B cell (primary cell): ENCODE measurements around the gene GDPD3. TPM values are rescaled to one million over a fixed set of nuclear protein-coding genes. Genes with fewer than 3 reads are reported as not detected.

Experiments used
- ATAC-seq: fragments of 200-7000 bp; cut with Tn5 transposase; one replicate; pipeline ENCODE4 v1.10.0; 2021; ENCODE audit warnings: low read depth, mild to moderate bottlenecking, moderate number of reproducible peaks, moderate library complexity
- CTCF ChIA-PET: fragments of 350-600 bp; sonication (Branson Sonifier 250); formaldehyde crosslinking; loops from one replicate; lab custom pipeline; 2021; ENCODE audit warnings: antibody characterized with exemption, inconsistent platforms; lab: Charles Lee
- POLR2A ChIA-PET: fragments of 350-600 bp; sonication (Branson Sonifier 250); formaldehyde crosslinking; loops from one replicate; lab custom pipeline; 2021; ENCODE audit warnings: antibody characterized with exemption; lab: Charles Lee
- DNase-seq: peaks from one replicate; pipeline ENCODE4 v3.0.0; 2013
- H2AFZ ChIP-seq: 2 replicates; pipeline ENCODE4 v1.6.1; 2012; ENCODE audit warnings: mild to moderate bottlenecking, low read depth, low read length; ENCODE audit not compliant: insufficient read depth, poor library complexity, severe bottlenecking
- H3K27ac ChIP-seq, 2 donors: 1 replicate in 1 of 2; 2 replicates in 1 of 2; pipeline ENCODE4 v1.5.1; 2012 to 2013; ENCODE audit warnings: low read length in 2 of 2, mild to moderate bottlenecking in 2 of 2, moderate library complexity in 1 of 2
- H3K27me3 ChIP-seq, 4 experiments: fragments of 200-600 bp in 1 of 4; sonication (generic) in 1 of 4; replicated peaks in 1 of 4; 1 replicate in 2 of 4; 2 replicates in 2 of 4; pipeline versions ENCODE4 v1.6.1 to v1.7.0; 2013 to 2016; ENCODE audit warnings: low read length in 3 of 4, mild to moderate bottlenecking in 2 of 4, mixed read lengths in 1 of 4, moderate library complexity in 1 of 4; ENCODE audit not compliant: insufficient read depth in 4 of 4, control insufficient read depth in 3 of 4; ENCODE audit errors: control extremely low read depth in 1 of 4
- H3K36me3 ChIP-seq, 2 experiments: replicated peaks in 1 of 2; 1 replicate in 1 of 2; 2 replicates in 1 of 2; pipeline versions ENCODE4 v1.6.1 to v1.7.1; 2013; ENCODE audit warnings: low read length in 1 of 2; ENCODE audit not compliant: insufficient read depth in 2 of 2, control insufficient read depth in 1 of 2; ENCODE audit errors: control extremely low read depth in 1 of 2, extremely low read depth in 1 of 2
- H3K4me1 ChIP-seq, 2 donors: fragments of 200-600 bp in 1 of 2; sonication (generic) in 1 of 2; 1 replicate in 1 of 2; 2 replicates in 1 of 2; pipeline versions ENCODE4 v1.5.1 to v1.6.1; 2013 to 2017; ENCODE audit warnings: low read length in 2 of 2; ENCODE audit not compliant: control insufficient read depth in 2 of 2, insufficient read depth in 2 of 2
- H3K4me2 ChIP-seq: replicated peaks from 2 replicates; pipeline ENCODE3; 2012; ENCODE audit warnings: mild to moderate bottlenecking, low read depth, low read length; ENCODE audit not compliant: poor library complexity, severe bottlenecking
- H3K4me3 ChIP-seq, 5 experiments: fragments of 200-600 bp in 1 of 5; sonication (generic) in 1 of 5; 1 replicate in 3 of 5; 2 replicates in 2 of 5; pipeline versions ENCODE4 v1.5.1 to v1.7.0; 2011 to 2016; ENCODE audit warnings: low read length in 4 of 5, mild to moderate bottlenecking in 4 of 5, low read depth in 2 of 5, control low read depth in 1 of 5, moderate library complexity in 1 of 5; ENCODE audit not compliant: insufficient read depth in 1 of 5; ENCODE audit errors: control extremely low read depth in 1 of 5, extremely low read depth in 1 of 5
- H3K79me2 ChIP-seq: fragments of 200-600 bp; sonication (generic); one replicate; pipeline ENCODE4 v1.6.0; 2016; ENCODE audit warnings: low read length; ENCODE audit not compliant: control insufficient read depth, insufficient read depth
- H3K9ac ChIP-seq: fragments of 200-600 bp; sonication (generic); 2 replicates; pipeline ENCODE4 v1.6.1; 2017; ENCODE audit warnings: mild to moderate bottlenecking, low read length, moderate library complexity
- H3K9me3 ChIP-seq, 3 donors: one replicate each; pipeline versions ENCODE4 v1.6.1 to v1.7.1; 2013; ENCODE audit warnings: low read length in 2 of 3; ENCODE audit not compliant: control insufficient read depth in 2 of 3, insufficient read depth in 1 of 3; ENCODE audit errors: control extremely low read depth in 1 of 3
- H4K20me1 ChIP-seq: 2 replicates; pipeline ENCODE4 v1.6.0; 2012; ENCODE audit warnings: mild to moderate bottlenecking, low read length; ENCODE audit not compliant: insufficient read depth, control insufficient read depth, poor library complexity, severe bottlenecking
- H3K27ac Mint-ChIP-seq: one replicate; pipeline ENCODE4 v1.8.0; 2021; ENCODE audit warnings: mixed read lengths
- H3K27me3 Mint-ChIP-seq: one replicate; pipeline ENCODE4 v1.8.0; 2021; ENCODE audit warnings: mixed read lengths
- H3K4me1 Mint-ChIP-seq: one replicate; pipeline ENCODE4 v1.8.0; 2021; ENCODE audit warnings: mixed read lengths
- H3K4me3 Mint-ChIP-seq: one replicate; pipeline ENCODE4 v1.8.0; 2021; ENCODE audit warnings: mixed read lengths
- H3K9me3 Mint-ChIP-seq: one replicate; pipeline ENCODE4 v1.8.0; 2022; ENCODE audit warnings: mixed read lengths; ENCODE audit not compliant: insufficient read depth
- CTCF ChIP-seq: fragments of 200-600 bp; IDR thresholded peaks from one replicate; pipeline ENCODE4 v1.8.0; 2022; ENCODE audit warnings: antibody characterized with exemption, mild to moderate bottlenecking
- EZH2 ChIP-seq: IDR thresholded peaks from 2 replicates; pipeline ENCODE4 v1.6.1; 2012; ENCODE audit warnings: borderline replicate concordance, low read depth, mild to moderate bottlenecking, moderate library complexity, low read length; ENCODE audit not compliant: insufficient read depth, poor library complexity, severe bottlenecking
- WGBS: methylation state at CpG from one replicate; pipeline ENCODE4 v1.1.5; 2013; ENCODE audit warnings: missing lambda C conversion rate; ENCODE audit not compliant: insufficient coverage; 5-methylcytosine and 5-hydroxymethylcytosine counted together
- intact Hi-C: fragments of 100-400 bp; cut with micrococcal nuclease; formaldehyde crosslinking; loops from one replicate; pipeline ENCODE4 v1.10.0; 2022
- polyA plus RNA-seq: library from polyadenylated mRNA; depleted of rRNA; stranded (reverse); fragments of >200 nt; gene quantifications from 2 replicates; pipeline ENCODE4 v1.2.3, GENCODE V29; 2012
- total RNA-seq, 2 donors: library from RNA; stranded (reverse); fragments of 120-200 nt in 1 of 2; gene quantifications; 1 replicate in 1 of 2; 2 replicates in 1 of 2; pipeline versions ENCODE4 v1.2.3 to v1.2.4, GENCODE V29; 2013 to 2022

Gene GDPD3
- total and polyA plus RNA-seq, 2 donors (not counting 1 experiment from before 2014, with no cell fraction given): 10.6 to 17.3 TPM

DNA sequence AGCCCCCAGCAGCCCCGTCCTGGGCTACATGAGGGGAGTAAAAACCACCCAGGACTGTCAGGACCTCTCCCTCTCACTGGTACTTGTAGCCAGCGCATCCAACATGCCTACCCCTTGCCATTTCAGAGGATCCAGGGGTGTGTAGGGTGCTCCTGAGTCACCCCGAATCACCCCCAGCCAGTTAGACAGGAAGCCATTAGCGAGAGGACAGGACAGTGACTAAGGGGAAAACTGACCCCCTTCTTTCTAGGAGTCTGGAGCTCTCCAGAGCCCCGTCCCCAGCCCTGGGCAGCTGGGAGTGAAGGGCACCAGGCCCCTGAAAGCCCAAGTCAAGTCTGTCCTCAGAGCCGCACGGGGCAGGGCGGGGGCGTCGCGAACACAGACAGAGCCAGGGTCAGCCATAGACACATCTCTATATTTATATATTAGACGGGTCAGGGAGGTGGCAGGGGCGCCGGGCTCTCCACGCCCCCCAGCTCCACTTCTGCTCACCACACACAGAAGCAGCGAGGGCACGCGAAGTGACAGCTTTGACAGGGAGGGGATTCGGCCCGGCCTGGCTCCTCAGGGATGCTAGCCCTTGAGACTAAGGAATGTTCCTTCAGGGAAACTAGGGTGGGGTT is 485 bp upstream of the GDPD3 start:
- no peaks in the 10 kb centered on the region for H3K9me3 Mint-ChIP-seq
- H3K4me2 ChIP-seq: no peak overlapping the region
- no peak overlapping the region for H3K4me3 Mint-ChIP-seq
- no peaks in the 10 kb centered on the region for H3K27me3 Mint-ChIP-seq
- H3K9ac ChIP-seq: no peak overlapping the region
- no peak overlapping the region for H2AFZ ChIP-seq
- H3K36me3 ChIP-seq: peaks cover 6 to 30% of the 10 kb centered on the region in 2 experiments
- H3K27me3 ChIP-seq: no peaks in the 10 kb centered on the region
- peaks cover 0 to 5% of the 10 kb centered on the region in 2 donors for H3K4me1 ChIP-seq
- H3K4me3 ChIP-seq: no peak overlapping the region
- intact Hi-C loops: no loop called here
- ChIA-PET POLR2A (interaction anchor here (0.9 kb wide), 1 partner anchor 69 kb away, joined by 3 read pairs; the partner anchor contains the start of gene CORO1A), CTCF (interaction anchor here (0.6 to 5.5 kb wide), 4 partner anchors 22 to 296 kb away, joined by 3 to 27 read pairs (median 6); partner anchors contain the start of genes ALDOA and TBX6)
- no peak overlapping the region for H3K27ac Mint-ChIP-seq
- 86% methylated on average over 4 of the region's 20 CpGs for WGBS
- ATAC-seq: no peak
- H3K4me1 Mint-ChIP-seq: peaks cover 4% of the 10 kb centered on the region
- no peaks in the 10 kb centered on the region for H3K79me2 ChIP-seq
- H3K9me3 ChIP-seq: peaks cover 0 to 3% (median 0%) of the 10 kb centered on the region in 3 donors
- no peak overlapping the region for H3K27ac ChIP-seq
- DNase-seq: no peak
- H4K20me1 ChIP-seq: no peaks in the 10 kb centered on the region
- no peak for TF ChIP-seq CTCF
- TF ChIP-seq EZH2: no peak
